Subcutaneous adipose tissue (tissue), 4 donors: ENCODE data around the gene TMEM131. TPM values are rescaled to one million over a fixed set of nuclear protein-coding genes. Genes with fewer than 3 reads are reported as not detected.

ENCODE experiments used
- CTCF ChIP-seq: fragments of 450-650 bp; IDR thresholded peaks from one replicate; pipeline ENCODE4 v1.5.1; 2016; ENCODE audit warnings: low read depth, mild to moderate bottlenecking, control low read depth, antibody characterized with exemption, moderate library complexity
- total RNA-seq, 4 donors: library from RNA; depleted of rRNA; stranded (reverse); fragments of >200 nt; gene quantifications; one replicate each; pipeline ENCODE4 v1.1.0, GENCODE V29; 2016

The TMEM131 gene
- total RNA-seq, 4 donors from 2014 or later = 35.5 to 44.3 (median 39.7) TPM

- no peak for TF ChIP-seq CTCF
Measured at GRCh38 chr2:97715951-97716694, 279.6 kb downstream of the TMEM131 start.

DNA sequence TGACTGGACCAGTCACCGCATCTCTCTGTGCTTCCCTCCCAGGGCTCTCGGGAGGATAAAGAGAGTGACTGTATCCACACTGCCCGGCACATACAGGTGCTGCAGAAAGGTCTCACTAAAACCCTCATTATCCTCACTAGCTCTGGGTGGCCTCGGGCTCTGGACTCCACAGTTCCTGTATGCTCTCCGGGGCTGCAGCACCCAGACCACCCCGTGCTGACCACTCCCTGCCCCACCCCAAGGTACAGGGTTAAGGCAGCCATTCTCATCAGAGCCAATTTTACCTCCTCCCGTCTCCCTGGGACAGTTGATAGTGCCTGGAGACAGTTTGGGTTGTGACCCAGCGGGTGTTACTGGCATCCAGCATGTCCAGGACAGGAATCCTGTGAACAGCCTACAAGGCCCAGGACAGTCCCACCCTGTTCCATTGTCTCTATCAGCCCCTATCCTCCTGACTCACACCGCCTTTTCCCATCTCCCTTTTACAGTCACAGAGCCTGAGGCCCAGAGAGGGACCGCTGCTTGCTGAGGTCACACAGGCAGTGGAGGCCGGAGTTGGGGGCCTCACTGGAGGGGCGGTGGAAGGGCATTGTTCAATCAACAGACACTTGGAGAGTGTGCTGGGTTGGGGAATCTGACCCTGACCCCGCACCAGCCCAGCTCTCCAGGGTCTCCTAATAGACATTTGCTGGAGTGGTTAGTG, 280.6 kb downstream of the TMEM131 start:
- no peak for TF ChIP-seq CTCF

DNA sequence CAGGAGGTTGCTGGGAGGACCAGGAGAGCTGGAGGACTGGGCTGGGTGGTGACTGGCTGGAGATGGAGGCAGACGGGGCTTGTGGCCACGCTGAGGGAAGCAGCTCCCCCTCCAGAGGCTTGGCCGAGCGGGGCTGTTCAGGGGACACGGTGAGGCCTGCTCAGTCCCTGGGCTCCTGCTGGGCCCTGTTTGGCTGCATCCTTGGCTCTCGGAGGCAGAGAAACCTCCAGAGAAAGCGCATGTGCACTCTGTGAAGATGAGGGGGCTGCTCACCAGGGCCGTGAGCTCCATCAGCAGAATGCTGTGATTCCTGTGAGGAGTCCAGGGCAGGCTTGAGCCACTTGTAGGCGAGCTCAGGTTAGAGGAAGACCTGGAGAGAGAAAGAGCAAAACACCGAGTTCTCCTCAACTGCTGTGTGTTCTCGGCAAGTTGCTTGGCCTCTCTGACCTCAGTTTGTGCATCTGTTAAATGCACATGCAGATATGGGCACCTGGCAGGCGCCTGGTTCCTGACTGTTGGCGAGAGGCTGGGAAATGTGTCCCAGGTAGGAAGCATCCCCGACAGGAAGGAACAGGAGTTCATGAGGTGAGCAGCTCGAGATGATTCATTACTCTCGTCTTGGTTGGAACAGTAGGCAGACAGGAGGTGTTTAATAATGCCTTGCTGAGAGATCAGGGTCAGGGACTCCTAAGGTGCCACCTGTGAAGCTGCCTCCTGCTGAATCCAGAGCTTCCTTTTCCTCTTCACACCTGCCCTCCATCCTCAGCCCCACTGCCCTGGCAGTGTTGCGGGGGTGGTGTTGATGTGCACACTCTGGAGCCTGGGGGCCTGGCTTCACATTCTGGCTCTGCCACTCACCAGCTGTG, 281.4 kb downstream of the TMEM131 start:
- no peak for TF ChIP-seq CTCF

DNA sequence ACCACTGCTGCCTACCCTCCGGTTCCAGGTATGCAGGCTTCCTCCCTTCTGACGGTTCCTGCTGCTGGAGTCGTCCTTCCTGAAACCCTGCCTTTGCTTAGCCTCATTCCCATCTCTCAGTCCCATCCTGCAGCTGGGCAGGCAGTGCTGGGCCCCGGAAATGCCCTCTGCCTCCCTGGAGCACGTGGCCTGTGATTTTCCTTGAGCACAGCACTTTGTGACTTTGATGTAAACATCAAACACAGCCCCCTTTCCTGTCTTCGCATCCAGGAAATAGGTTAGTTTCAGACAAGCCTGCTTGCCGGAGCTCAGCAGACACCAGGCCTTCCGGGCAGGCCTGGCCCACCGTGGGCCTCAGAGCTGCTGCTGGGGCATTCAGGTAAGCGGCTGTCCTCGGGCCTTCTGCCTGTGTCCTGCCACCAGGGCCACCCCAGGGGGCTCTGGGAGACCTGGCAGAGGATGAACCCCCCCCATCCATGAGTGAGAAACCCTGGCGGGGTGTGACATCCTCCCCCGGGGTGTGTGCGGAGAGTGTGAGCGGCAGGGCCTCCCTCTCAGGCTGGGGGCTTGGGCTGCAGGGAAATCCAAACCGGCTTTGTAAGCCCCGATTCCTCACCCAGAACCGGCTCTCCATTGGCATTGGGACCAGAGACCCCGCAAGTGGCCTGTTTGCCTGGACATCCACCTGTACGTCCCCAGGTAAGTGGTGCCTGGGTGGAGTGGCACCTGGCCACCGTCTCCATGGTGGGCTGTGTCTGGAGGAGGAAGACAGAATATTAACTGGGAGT, 282.3 kb downstream of the TMEM131 start, which contains the start of gene ZAP70:
ZAP70 (plus strand) TSS at position 281 of the 788 bp plus-strand sequence. CDS start 10,461 bp downstream, outside the sequence.
- TF ChIP-seq CTCF = no peak

DNA sequence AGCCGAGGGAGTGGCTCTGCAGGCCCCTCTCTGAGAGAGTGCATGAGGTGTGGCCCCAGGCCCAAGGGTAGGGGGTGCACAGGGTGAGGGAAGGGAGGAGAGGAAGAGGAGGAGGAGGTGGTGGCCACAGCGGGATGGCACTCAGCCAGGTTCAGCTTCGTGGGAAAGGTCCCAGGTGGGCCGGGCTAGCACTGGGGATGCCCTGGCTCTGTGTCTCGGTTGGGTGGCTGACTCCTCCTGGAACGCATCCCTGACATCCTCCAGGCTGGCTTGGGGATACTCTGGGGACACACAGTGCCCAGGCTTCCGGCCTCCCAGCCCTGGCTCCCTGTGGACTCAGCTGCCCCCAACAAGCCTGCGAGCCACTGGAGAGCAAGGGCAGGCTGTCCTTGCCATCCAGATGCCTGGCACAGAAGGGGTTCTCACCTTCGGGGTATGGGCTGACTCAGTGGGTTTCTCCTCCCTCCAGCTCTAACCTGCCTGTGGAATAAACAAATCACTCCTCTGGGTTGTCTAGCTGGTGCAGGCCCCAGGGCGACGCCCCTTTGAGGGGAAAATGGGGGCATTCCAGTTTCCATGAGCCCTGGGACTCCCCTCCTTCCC, 283.0 kb downstream of the TMEM131 start:
- TF ChIP-seq CTCF = no peak

DNA sequence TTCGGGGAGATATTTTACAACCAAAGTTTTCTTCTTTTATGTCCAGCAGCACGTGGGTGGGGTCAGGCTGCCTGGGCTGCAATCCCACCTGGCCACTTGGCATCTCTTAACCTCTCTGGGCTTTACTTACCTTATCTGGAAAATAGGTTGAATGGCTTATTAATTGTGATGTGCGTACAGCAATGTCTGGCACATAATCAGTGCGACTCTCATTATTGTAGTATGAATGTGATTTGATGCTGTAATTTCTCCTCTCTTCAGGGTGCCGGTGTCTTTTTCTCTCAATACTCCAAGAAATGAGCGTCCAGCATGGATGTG, 284.4 kb downstream of the TMEM131 start:
- TF ChIP-seq CTCF = no peak
